ES-I3 (cell line): ENCODE measurements around the gene KBTBD2.
"Not testable (repeated sequence)": the region's sequence is repeated elsewhere in the genome, so short reads cannot be mapped to it uniquely, and the experiment has no call there.

Experiments used
- H3K36me3 ChIP-seq: 2 replicates; pipeline ENCODE4 v1.6.1; 2013; ENCODE audit warnings: mild to moderate bottlenecking, low read length, control low read depth, moderate library complexity; ENCODE audit not compliant: insufficient read depth
- H3K4me1 ChIP-seq: 2 replicates; pipeline ENCODE4 v1.6.1; 2013; ENCODE audit warnings: mild to moderate bottlenecking, control low read depth, low read length; ENCODE audit not compliant: insufficient read depth
- H3K9ac ChIP-seq: 2 replicates; pipeline ENCODE4 v1.6.1; 2013; ENCODE audit warnings: low read depth, mild to moderate bottlenecking, low read length, moderate library complexity
- H3K9me3 ChIP-seq: 2 replicates; pipeline ENCODE4 v1.6.1; 2013; ENCODE audit warnings: mild to moderate bottlenecking, low read length, moderate library complexity; ENCODE audit not compliant: control insufficient read depth, insufficient read depth

KBTBD2 gene

DNA sequence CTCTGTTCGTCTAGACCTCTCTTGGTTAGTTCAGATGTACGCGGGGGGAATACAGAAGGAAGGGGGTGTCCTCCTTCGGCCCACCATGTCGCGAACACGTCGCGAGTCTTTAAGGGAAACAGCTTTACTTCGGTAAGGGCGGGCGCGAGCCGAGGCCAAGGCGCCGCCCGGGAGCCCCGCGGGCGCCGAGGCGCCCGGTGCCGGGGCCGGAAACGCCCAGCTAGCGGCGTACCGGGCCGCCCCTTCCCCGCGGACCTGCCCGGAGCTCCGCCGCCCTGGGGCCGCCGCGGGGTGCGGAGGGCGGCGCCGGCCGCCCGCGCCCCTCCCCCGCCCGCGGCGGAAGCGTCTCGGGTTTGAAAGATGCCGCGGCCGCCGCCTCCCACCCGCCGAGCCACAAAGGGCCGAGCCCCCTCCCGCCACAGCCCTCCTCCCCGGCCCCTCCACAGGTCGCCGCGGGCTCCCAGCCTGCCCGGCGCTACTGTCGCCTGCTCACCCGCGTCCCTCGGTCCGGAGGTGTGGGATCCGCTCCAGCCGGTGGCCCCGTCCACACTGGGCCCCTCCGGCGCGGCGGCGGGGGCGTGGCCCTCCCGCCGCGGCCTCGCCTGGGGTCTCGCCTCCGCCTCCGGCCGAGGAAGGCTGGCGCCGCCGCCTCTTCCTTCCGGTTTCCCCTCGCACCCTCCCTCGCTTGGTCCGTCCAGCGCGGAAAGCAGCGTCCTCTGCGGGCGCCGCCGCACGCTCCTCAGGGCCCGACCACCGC, at the start of gene KBTBD2:
TSS of gene KBTBD2 (minus strand) at position 718 of the 757 bp plus-strand sequence. CDS start 12,156 bp downstream, outside the sequence.
- H3K9me3 ChIP-seq = no peaks in the 10 kb centered on the region
- H3K36me3 ChIP-seq = no peaks in the 10 kb centered on the region
- H3K9ac ChIP-seq = peak within 1 kb of the TSS; percentile 91
- H3K4me1 ChIP-seq = peaks cover 6% of the 10 kb centered on the region

DNA sequence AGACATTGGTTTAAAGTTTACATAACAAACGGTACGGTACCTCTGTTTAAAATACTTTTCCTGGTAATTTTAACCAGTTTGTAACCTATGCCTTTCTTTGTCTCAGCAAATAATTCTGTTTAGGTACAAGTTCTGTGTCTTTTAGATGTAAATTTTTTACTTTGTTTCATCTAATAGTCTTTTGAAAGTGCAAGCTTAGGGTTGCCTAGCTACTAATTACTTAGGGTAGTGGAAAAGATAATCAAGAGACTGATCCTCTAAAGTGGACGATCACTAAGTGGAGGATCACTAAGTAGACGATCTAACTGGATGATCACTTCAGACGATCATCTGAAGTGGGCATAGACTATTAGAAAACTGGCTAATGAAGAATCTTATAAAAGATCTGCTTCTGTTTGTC, 49.6 kb upstream of the KBTBD2 start:
- Histone ChIP-seq H3K36me3 (no peaks in the 10 kb centered on the region), H3K9ac (no peak overlapping the region), H3K4me1 (no peaks in the 10 kb centered on the region), H3K9me3 (peaks cover 4% of the 10 kb centered on the region; the same call in 1 of the 2 replicates)

- H3K4me1 ChIP-seq = no peaks in the 10 kb centered on the region
- H3K36me3 ChIP-seq = no peaks in the 10 kb centered on the region
- H3K9me3 ChIP-seq = no peaks in the 10 kb centered on the region
- H3K9ac ChIP-seq = no peak overlapping the region
These were observed 46.0 kb upstream of the KBTBD2 start for GRCh38 chr7:32937344-32938174.

GRCh38 chr7:32936689-32937088, 45.1 kb upstream of the KBTBD2 start:
- no peaks in the 10 kb centered on the region for H3K9me3 ChIP-seq
- H3K9ac ChIP-seq = no peak overlapping the region
- no peaks in the 10 kb centered on the region for H3K4me1 ChIP-seq
- H3K36me3 ChIP-seq = no peaks in the 10 kb centered on the region

GRCh38 chr7:32935558-32935957, 44.0 kb upstream of the KBTBD2 start:
- no peaks in the 10 kb centered on the region for H3K4me1 ChIP-seq
- H3K36me3 ChIP-seq = no peaks in the 10 kb centered on the region
- no peak overlapping the region for H3K9ac ChIP-seq
- no peaks in the 10 kb centered on the region for H3K9me3 ChIP-seq

DNA sequence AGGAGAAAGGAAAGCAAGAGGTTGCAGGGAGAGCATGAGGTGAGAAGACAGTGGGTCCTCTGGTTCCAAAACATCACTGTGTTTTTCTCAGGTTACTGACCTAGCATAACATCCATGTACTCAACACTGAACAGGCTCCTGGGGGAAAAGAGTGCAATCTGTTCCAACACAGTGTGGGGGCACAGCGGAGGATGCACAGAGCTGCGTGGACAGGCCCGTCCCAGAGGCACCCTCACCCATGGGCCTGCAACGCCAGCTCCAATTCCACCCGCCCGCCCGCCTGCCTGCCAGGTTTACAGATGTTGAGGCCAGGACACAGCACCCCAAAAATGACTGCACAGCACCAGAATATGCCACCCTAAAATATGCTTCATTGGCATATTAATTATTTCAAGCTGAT, 38.8 kb upstream of the KBTBD2 start:
- H3K36me3 ChIP-seq = no peaks in the 10 kb centered on the region
- no peaks in the 10 kb centered on the region for H3K4me1 ChIP-seq
- H3K9ac ChIP-seq = no peak overlapping the region
- H3K9me3 ChIP-seq = no peaks in the 10 kb centered on the region

DNA sequence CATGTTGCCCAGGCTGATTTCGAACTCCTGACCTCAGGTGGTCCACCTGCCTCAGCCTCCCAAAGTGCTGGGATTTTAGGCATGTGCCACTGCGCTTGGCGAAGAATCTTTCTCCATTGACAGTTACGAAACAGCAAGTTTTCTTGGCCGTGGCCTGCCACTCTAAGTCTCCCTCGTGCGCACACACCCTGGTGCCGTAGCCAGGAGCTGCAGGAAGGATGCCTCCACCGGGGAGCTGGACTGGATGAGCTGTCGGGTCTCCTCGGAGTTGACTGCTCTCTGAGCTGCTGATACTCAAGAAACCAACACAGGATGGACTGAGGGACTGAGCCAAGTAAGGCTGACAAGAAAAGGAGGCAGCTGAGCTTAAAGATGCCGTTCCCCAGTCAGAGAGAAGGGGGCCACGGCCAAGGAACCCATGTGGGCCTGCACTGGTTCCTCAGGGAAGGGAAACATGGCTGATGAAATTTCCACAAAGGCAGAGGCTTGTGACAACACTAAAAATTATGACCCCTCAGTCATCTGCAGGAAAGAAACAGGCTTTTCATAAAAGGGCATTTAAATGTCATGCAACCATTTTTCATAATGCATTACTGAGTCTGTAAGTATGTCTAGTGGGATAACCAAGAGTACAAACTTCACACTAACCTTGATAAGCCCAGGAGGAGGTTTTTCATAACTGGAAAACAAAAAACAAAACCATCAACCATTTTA, 38.0 kb upstream of the KBTBD2 start:
- H3K9ac ChIP-seq = no peak overlapping the region
- no peaks in the 10 kb centered on the region for H3K36me3 ChIP-seq
- no peaks in the 10 kb centered on the region for H3K4me1 ChIP-seq
- H3K9me3 ChIP-seq = no peaks in the 10 kb centered on the region

- Histone ChIP-seq H3K9ac (no peak overlapping the region), H3K4me1 (no peaks in the 10 kb centered on the region), H3K36me3 (no peaks in the 10 kb centered on the region), H3K9me3 (no peaks in the 10 kb centered on the region)
These were observed 37.3 kb upstream of the KBTBD2 start for GRCh38 chr7:32928785-32929298.

- no peak overlapping the region for H3K9ac ChIP-seq
- H3K4me1 ChIP-seq = no peaks in the 10 kb centered on the region
- no peaks in the 10 kb centered on the region for H3K9me3 ChIP-seq
- H3K36me3 ChIP-seq = no peaks in the 10 kb centered on the region
These were observed 30.3 kb upstream of the KBTBD2 start for GRCh38 chr7:32921896-32922295.

DNA sequence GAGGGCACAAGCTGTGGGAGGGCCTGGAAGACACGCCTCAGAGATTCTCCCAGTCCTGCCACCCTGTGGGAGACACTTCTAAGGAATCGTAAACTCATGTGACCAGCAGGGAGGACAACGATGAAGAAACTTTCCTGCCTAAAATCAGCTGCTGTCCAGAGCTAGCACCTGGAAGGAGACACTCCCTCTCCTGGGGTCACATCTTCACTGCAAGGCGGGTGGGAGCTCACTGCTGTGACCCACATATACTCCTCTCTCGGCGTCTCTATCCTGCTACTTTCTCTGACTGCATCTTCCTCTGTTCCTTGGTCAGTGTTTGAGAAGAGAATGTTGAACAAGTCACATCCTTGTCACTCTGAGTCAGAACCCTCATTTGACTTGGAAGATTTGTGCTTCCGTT, 25.4 kb upstream of the KBTBD2 start:
- not testable (repeated sequence) for H3K9ac ChIP-seq, H3K9me3 ChIP-seq, H3K36me3 ChIP-seq, H3K4me1 ChIP-seq

GRCh38 chr7:32916006-32916405, 24.4 kb upstream of the KBTBD2 start:
- H3K4me1 ChIP-seq = no peaks in the 10 kb centered on the region
- H3K36me3 ChIP-seq = no peaks in the 10 kb centered on the region
- no peak overlapping the region for H3K9ac ChIP-seq
- H3K9me3 ChIP-seq = no peaks in the 10 kb centered on the region

- no peaks in the 10 kb centered on the region for H3K9me3 ChIP-seq
- no peaks in the 10 kb centered on the region for H3K36me3 ChIP-seq
- no peaks in the 10 kb centered on the region for H3K4me1 ChIP-seq
- H3K9ac ChIP-seq = no peak overlapping the region
These were observed 23.5 kb upstream of the KBTBD2 start for GRCh38 chr7:32915041-32915536.

DNA sequence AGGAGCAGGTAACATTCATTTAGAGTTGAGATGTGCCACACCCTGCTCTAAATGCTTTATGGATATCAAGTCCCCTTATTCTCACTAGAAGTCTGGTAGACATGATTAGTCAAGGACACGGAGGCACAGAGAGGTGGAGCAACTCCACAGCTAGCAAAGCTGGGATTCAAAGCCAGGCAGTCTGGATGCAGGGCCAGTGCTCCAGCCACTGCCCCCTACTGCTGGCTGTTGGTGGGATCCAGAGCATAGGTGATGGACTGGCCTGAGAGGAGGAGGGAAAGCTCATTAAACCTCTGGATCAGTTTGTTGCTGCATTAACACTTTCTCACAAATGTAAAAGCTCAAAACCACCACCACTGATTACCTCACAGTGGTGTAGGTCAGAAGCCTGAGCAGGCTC, 22.6 kb upstream of the KBTBD2 start:
- no peaks in the 10 kb centered on the region for H3K4me1 ChIP-seq
- H3K9me3 ChIP-seq = no peaks in the 10 kb centered on the region
- H3K9ac ChIP-seq = no peak overlapping the region
- H3K36me3 ChIP-seq = no peaks in the 10 kb centered on the region

DNA sequence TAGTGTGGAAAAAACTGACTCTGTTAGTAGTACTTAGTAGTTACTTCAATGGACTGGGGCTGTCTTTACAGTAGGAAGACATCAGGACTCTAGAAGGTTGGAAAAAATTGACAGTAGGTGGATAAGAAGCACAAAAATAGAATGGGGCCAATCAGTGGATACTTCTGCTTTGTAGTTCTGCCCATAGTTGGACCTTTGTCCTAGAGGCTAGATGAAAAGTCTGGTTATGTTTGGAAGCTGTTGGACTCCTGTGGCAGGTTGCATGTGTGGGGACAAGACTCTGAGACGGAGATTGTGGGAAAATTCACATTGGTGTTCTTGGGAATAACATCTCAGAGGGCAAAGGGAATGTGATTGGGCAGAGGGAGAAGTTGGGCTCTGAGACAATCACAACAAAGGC, 18.6 kb upstream of the KBTBD2 start:
- H3K9me3 ChIP-seq = no peaks in the 10 kb centered on the region
- H3K36me3 ChIP-seq = no peaks in the 10 kb centered on the region
- no peak overlapping the region for H3K9ac ChIP-seq
- no peaks in the 10 kb centered on the region for H3K4me1 ChIP-seq
